OCI-LY1 (cell line): ENCODE measurements around the gene SDHD.
A peak's percentile ranks its signal among the peaks of the same experiment; 100 is the strongest.

Source experiments
- H2AFZ ChIP-seq: fragments of 200-600 bp; sonication (generic), shearing (Covaris generic); 2 replicates; pipeline ENCODE4 v1.6.0; 2014; ENCODE audit warnings: antibody characterized with exemption, mild to moderate bottlenecking, low read length
- H3F3A ChIP-seq: fragments of 200-600 bp; sonication (generic), shearing (Covaris generic); 2 replicates; pipeline ENCODE4 v1.6.0; 2014; ENCODE audit warnings: mild to moderate bottlenecking, antibody characterized with exemption, low read length, moderate library complexity; ENCODE audit not compliant: insufficient read depth
- H3K27ac ChIP-seq: fragments of 200-600 bp; sonication (generic); 2 replicates; pipeline ENCODE4 v1.5.1; 2014; ENCODE audit warnings: low read length, mixed run types, mild to moderate bottlenecking, low read depth; ENCODE audit not compliant: poor library complexity, severe bottlenecking
- H3K27me3 ChIP-seq: fragments of 200-600 bp; sonication (generic); 2 replicates; pipeline ENCODE4 v1.6.0; 2014; ENCODE audit warnings: antibody characterized with exemption, mild to moderate bottlenecking, low read length, moderate library complexity; ENCODE audit not compliant: insufficient read depth
- H3K36me3 ChIP-seq: fragments of 200-600 bp; sonication (generic); 2 replicates; pipeline ENCODE4 v1.6.1; 2014; ENCODE audit warnings: mild to moderate bottlenecking, antibody characterized with exemption, low read length, moderate library complexity, mixed read lengths; ENCODE audit not compliant: insufficient read depth
- H3K4me1 ChIP-seq: fragments of 200-600 bp; sonication (generic); 2 replicates; pipeline ENCODE4 v1.5.1; 2014; ENCODE audit warnings: mild to moderate bottlenecking, low read length, moderate library complexity; ENCODE audit not compliant: insufficient read depth, severe bottlenecking
- H3K4me2 ChIP-seq: fragments of 200-600 bp; sonication (generic), shearing (Covaris generic); 2 replicates; pipeline ENCODE4 v1.6.1; 2014; ENCODE audit warnings: low read length
- H3K4me3 ChIP-seq: fragments of 200-600 bp; sonication (generic); 2 replicates; pipeline ENCODE4 v1.5.1; 2014; ENCODE audit warnings: low read length, low read depth, mild to moderate bottlenecking, mixed read lengths; ENCODE audit not compliant: poor library complexity, severe bottlenecking
- H3K79me2 ChIP-seq: fragments of 200-600 bp; shearing (Covaris generic); 2 replicates; pipeline ENCODE4 v1.6.1; 2016; ENCODE audit warnings: mixed run types, low read length, mixed read lengths; ENCODE audit not compliant: insufficient read depth
- H3K9ac ChIP-seq: fragments of 200-600 bp; sonication (generic), shearing (Covaris generic); 2 replicates; pipeline ENCODE4 v1.6.1; 2014; ENCODE audit warnings: mild to moderate bottlenecking, low read length, mixed read lengths
- H3K9me2 ChIP-seq: fragments of 200-600 bp; sonication (generic), shearing (Covaris generic); 2 replicates; pipeline ENCODE4 v1.6.1; 2014; ENCODE audit warnings: low read depth, mild to moderate bottlenecking, low read length, mixed read lengths
- H3K9me3 ChIP-seq: fragments of 200-600 bp; shearing (Covaris generic); 2 replicates; pipeline ENCODE4 v1.6.1; 2014; ENCODE audit warnings: low read length, mixed read lengths
- H4K20me1 ChIP-seq: fragments of 200-600 bp; sonication (generic), shearing (Covaris generic); 2 replicates; pipeline ENCODE4 v1.6.0; 2016; ENCODE audit warnings: mild to moderate bottlenecking, low read length; ENCODE audit not compliant: insufficient read depth
- EZH2 ChIP-seq: fragments of 200-600 bp; sonication (generic), shearing (Covaris generic); IDR thresholded peaks from 2 replicates; pipeline ENCODE4 v1.8.0; 2017; ENCODE audit warnings: borderline replicate concordance, mixed run types, mild to moderate bottlenecking, antibody characterized with exemption, low read length, moderate library complexity, mixed read lengths
- TF ChIP-seq, protein P1 (sequence below): fragments of 200-600 bp; sonication (generic), shearing (Covaris generic); IDR thresholded peaks from 2 replicates; pipeline ENCODE4 v1.5.1; 2017; ENCODE audit warnings: mild to moderate bottlenecking, antibody characterized with exemption, low read length, moderate library complexity, mixed read lengths

SDHD gene

GRCh38 chr11:112073941-112074811 is 12.5 kb upstream of the SDHD start, which contains the start of the genes NKAPD1 and PIH1D2:
Gene NKAPD1 (plus strand): TSS chr11:112074299. CDS start chr11:112075575, 1,276 bp downstream.
Gene PIH1D2 (minus strand): TSS chr11:112074017. CDS start chr11:112073174, 843 bp downstream.
- TF ChIP-seq EZH2 = no peak
- TF ChIP-seq, protein P1, sequence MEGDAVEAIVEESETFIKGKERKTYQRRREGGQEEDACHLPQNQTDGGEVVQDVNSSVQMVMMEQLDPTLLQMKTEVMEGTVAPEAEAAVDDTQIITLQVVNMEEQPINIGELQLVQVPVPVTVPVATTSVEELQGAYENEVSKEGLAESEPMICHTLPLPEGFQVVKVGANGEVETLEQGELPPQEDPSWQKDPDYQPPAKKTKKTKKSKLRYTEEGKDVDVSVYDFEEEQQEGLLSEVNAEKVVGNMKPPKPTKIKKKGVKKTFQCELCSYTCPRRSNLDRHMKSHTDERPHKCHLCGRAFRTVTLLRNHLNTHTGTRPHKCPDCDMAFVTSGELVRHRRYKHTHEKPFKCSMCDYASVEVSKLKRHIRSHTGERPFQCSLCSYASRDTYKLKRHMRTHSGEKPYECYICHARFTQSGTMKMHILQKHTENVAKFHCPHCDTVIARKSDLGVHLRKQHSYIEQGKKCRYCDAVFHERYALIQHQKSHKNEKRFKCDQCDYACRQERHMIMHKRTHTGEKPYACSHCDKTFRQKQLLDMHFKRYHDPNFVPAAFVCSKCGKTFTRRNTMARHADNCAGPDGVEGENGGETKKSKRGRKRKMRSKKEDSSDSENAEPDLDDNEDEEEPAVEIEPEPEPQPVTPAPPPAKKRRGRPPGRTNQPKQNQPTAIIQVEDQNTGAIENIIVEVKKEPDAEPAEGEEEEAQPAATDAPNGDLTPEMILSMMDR = no peak
- Histone ChIP-seq H3K4me2 (peak within 1 kb of the TSS; percentile 83), H3K27me3 (no peaks in the 10 kb centered on the region), H3K4me3 (peak within 1 kb of the TSS; percentile 84), H3K9me3 (no peaks in the 10 kb centered on the region), H3K4me1 (peaks cover 23% of the 10 kb centered on the region), H3K9me2 (no peaks in the 10 kb centered on the region), H3K79me2 (peaks cover 14% of the 10 kb centered on the region), H3K9ac (peak within 1 kb of the TSS; percentile 87), H4K20me1 (no peaks in the 10 kb centered on the region), H3K27ac (peak within 1 kb of the TSS; percentile 60), H3F3A (no peaks in the 10 kb centered on the region), H3K36me3 (peaks cover 35% of the 10 kb centered on the region), H2AFZ (peak within 1 kb of the TSS; percentile 58)

- TF ChIP-seq EZH2 = no peak
- TF ChIP-seq, protein P1 = no peak
- Histone ChIP-seq H3K4me3 (no peak overlapping the region), H3K9ac (no peak overlapping the region), H3K79me2 (peaks cover 32% of the 10 kb centered on the region), H3F3A (no peaks in the 10 kb centered on the region; the same call in 1 of the 2 replicates), H3K4me1 (peaks cover 20% of the 10 kb centered on the region), H3K9me2 (no peaks in the 10 kb centered on the region), H3K27ac (no peak overlapping the region), H2AFZ (no peak overlapping the region), H3K36me3 (peaks cover 86% of the 10 kb centered on the region), H4K20me1 (no peaks in the 10 kb centered on the region), H3K27me3 (no peaks in the 10 kb centered on the region), H3K9me3 (no peaks in the 10 kb centered on the region), H3K4me2 (no peak overlapping the region)
Observed at GRCh38 chr11:112082729-112083128, 3.9 kb upstream of the SDHD start.

GRCh38 chr11:112085822-112086421 is 751 bp upstream of the SDHD start:
- no peak overlapping the region for H2AFZ ChIP-seq
- H3K27ac ChIP-seq = peak overlapping the region; percentile 41
- no peaks in the 10 kb centered on the region for H3K9me3 ChIP-seq

More at GRCh38 chr11:112085822-112086421, 751 bp upstream of the SDHD start:
- Histone ChIP-seq H3K27me3 (no peaks in the 10 kb centered on the region), H3K4me2 (peak overlapping the region; percentile 84), H3K4me3 (peak overlapping the region; percentile 83), H4K20me1 (no peaks in the 10 kb centered on the region), H3K9ac (peak overlapping the region; percentile 88), H3K4me1 (peaks cover 31% of the 10 kb centered on the region), H3K36me3 (peaks cover 88% of the 10 kb centered on the region), H3K79me2 (peaks cover 51% of the 10 kb centered on the region), H3K9me2 (no peaks in the 10 kb centered on the region), H3F3A (no peaks in the 10 kb centered on the region; the same call in 1 of the 2 replicates)
- TF ChIP-seq EZH2 = no peak
- TF ChIP-seq, protein P1 = no peak
